Suprapubic skin (tissue), 2 donors: ENCODE measurements around the gene HMGCS2.

Experiments
- EP300 ChIP-seq: sonication (generic); formaldehyde crosslinking; IDR thresholded peaks from one replicate; pipeline ENCODE4 v1.6.1; 2017; ENCODE audit warnings: antibody characterized with exemption
- POLR2A ChIP-seq, 2 donors: fragments of 450-650 bp; IDR thresholded peaks; one replicate each; pipeline ENCODE4 v1.6.1; 2017; ENCODE audit warnings: antibody characterized with exemption in 2 of 2, mild to moderate bottlenecking in 2 of 2, moderate library complexity in 2 of 2

GRCh38 chr1:119720866-119721440, 47.8 kb downstream of the HMGCS2 start:
- TF ChIP-seq POLR2A (IDR thresholded peaks at IDR 0.05) (no peak), EP300 (no peak)
